Measurements from ENCODE around the gene AGRP.

GRCh38 chr16:67443265-67443664, 40.1 kb downstream of the AGRP start:
- TF ChIP-seq CTCF (IDR thresholded peaks at IDR 0.05) (no peak), POLR2A (IDR thresholded peaks at IDR 0.05) (no peak), POLR2AphosphoS5 (IDR thresholded peaks at IDR 0.05) (peak; percentile 31)
